ENCODE data around the gene U2AF2.
A peak's percentile ranks its signal among the peaks of the same experiment; 100 is the strongest.

- TF ChIP-seq CTCF (IDR thresholded peaks at IDR 0.05) (peak; percentile 88), EP300 (IDR thresholded peaks at IDR 0.05) (no peak), ZSCAN20 (CRISPR knock-in tag; IDR thresholded peaks at IDR 0.05) (no peak), CBX8 (IDR thresholded peaks at IDR 0.05) (no peak), POLR2A (IDR thresholded peaks at IDR 0.05; ENCODE audit: low read length) (peak; percentile 39), BHLHE40 (IDR thresholded peaks at IDR 0.05; ENCODE audit: low read depth, low read length) (no peak), ESRRA (IDR thresholded peaks at IDR 0.05; ENCODE audit: borderline replicate concordance, low read length) (no peak), HMGXB4 (CRISPR knock-in tag; IDR thresholded peaks at IDR 0.05; ENCODE audit: borderline replicate concordance) (no peak), EHMT2 (IDR thresholded peaks at IDR 0.05; ENCODE audit: low read depth) (no peak), CEBPB (IDR thresholded peaks at IDR 0.05) (no peak), RARB (CRISPR knock-in tag; IDR thresholded peaks at IDR 0.05) (no peak), PHF8 (IDR thresholded peaks at IDR 0.05; ENCODE audit: borderline replicate concordance, low read depth) (peak; percentile 44; the same call in 1 of the 2 replicates), KDM1A (IDR thresholded peaks at IDR 0.05; ENCODE audit: low read depth) (no peak), FOSL2 (IDR thresholded peaks at IDR 0.05) (no peak), FOSL2 (CRISPR knock-in tag; IDR thresholded peaks at IDR 0.05) (no peak)
Measured at GRCh38 chr19:55605637-55606470, 49.0 kb upstream of the U2AF2 start, which contains the start of gene ZNF865.
